Fibroblast of skin of left biceps (primary cell): ENCODE results near the gene PLCB4.

Source experiments
- DNase-seq, 2 experiments: peaks; one replicate each; pipeline ENCODE4 v3.0.0-alpha.2; 2013; ENCODE audit warnings: low read depth in 2 of 2

Gene PLCB4

DNA sequence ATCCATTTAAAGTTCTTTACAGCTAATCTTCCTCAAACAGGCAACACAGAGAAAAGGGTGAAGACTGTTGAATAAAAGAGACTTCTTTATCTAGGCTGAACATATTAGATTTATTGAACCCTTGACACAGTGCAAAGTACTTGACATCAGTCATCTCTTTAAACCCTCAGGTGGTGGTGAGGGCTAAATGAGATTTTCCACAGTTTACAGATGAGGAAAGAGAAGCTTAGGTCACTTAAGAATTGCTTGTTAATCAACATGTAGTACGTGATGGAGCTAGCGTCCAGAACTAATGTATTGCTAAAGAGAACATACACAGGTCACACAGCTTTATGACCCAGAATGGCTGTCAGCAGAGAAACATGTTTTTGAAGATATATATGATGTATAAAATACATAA, 252.1 kb downstream of the PLCB4 start:
- DNase-seq, result no peak

DNA sequence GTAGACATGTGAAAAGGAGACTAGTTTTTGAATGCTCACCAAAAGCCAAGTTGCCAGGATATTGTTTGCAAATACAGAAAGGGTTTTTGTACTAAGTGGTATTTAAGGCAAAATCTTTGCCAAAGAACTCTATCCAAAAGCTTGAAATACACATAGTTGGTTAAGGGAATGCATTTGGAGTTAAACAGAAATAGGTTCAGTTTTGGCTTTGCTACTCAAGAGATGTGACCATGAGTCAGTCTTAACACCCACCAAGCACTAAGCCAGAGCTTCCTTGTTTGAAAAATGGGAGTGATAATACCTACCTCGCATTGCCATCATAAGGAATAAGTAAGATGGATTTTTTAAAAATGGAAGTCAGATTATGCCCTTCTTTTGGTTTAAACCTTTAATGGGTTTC, 253.8 kb downstream of the PLCB4 start:
- DNase-seq, result no peak

DNA sequence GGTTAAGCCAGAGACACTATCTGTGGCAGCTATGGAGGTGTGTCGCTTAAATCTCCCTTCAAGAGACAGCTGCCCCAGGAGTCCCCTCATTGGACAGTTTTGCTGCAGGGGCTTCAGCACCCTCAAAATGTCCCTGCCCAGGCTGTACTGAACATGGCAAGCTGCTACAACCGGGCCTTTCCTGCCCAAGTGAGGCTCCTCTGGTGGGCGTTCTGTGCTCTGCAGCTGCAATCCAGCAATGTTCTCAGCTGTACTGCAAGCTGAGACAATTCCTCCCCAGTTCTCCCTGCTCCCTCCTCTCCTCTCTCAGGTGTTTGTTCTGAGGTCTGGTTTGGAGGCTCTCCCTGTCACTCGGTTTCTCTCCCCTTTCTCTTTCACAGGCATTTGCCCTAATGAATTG, 254.7 kb downstream of the PLCB4 start:
- DNase-seq, result no peak

DNA sequence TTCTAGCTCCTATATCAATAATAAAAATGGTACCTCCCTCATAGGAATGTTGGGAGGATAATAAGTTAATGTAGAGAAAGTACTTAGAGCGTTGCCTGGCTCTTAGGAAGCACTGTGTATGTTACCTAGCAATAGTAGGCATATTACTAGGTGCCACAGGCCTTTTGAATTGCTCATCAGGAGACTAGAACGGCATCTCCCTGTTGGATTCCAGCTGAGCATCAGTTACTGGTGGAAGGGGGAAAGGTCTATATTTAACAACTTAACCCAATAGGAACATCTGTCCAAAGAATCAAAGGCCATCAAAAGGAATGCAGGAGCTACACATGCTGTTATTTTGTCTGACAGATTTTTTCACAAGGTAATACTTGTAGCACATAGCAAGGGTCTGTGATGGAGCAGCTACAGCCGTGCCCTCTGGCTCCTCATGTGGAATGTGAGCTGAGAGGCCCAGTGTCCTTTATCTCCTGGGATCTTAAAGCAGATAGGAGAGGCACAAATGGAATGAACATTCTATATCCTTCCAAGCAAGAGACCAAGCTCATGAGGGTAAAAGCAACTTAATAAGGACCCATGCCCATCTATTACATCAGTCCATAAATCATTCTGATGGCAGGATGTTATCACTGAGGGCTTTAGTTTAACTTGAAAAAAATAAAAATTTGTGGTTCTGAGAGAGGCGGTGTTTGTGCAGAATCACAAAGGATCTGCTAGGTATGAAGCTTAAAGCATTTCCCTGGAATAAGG, 260.6 kb downstream of the PLCB4 start:
- no peak for DNase-seq

DNA sequence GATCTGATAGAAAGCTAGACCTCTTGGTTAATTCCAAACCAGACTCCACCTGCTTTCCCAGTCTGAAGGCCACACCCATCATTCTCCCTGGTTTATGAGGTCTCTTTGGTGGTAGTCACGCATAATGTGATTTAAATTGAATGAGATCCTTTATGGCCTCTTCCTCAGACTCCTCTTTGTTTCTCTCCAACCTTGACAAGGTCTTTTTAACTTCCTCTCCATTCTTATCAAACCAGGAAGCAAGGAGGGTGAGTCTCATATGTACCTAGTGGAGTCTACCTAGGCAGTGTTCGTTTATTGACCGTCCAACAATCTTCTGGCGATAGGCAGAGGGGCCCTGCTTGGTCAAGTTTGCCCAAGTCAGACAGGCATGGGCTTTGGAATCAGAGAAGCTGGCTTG, 261.3 kb downstream of the PLCB4 start:
- DNase-seq, result no peak

DNA sequence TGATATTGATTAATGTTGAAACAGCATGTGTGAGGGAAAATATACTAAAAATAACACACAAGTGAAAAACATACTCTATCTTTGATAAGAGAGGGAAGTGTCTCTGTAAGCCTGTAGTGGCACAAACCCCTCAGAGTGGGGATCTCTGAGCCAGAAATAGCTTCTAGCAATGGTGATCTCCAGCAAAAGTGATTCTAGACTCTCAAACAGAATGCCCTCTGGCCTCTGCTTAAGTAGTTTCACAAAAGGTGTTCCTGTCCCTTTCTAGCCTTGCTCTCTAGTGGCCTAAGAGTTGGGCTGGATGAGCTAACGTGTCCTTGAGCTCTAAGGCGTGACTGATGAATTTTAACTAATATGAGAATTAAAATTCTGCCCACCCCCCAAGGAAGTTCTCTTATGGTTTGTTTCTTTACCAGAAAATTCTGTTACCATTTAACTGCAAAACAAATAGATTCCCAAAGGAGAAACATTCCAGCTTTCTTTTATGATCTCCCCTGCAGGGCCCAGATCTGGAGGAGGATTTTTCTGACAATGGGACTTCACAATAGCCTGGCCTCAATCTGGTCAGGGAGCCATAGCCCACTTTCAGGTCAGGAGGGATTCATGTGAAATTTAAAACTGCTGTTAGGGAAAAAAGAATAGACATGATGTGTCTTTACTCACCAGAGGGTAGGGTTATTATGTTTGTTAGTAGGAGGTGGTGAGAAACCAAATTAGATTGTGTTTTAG, 263.0 kb downstream of the PLCB4 start:
- DNase-seq, result no peak

DNA sequence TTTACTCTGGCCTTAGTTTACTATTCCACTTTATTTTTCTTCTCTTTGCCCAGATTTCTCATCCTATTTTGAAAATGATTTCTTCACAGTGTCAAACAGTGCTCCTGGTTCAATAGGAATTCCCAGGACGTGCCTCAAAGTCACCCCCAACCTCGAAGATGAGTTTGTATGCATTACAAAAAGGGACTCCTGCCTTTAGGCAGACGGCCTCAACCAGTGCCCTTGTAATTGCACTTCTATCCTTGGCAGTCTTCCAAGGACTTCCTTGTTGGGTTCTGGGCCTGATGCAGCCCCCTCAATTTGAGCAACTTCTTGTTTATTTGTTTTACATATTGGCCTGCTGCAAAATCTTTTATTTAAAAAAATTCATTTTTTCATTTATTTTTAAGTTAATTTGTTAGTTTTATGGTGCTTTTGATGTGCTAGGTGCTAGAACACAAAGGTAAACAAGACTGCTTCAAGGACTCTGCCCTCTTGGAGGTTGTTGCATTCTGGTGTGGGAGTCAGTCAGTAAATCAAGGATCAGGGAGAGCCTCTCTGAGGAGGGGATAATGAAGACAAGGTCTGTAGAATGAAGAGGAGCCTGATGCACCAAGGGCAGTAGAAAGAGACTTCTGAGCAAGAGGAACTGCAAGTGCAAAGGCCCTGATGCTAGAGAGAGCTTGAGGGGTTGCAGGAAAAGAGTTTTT, 264.0 kb downstream of the PLCB4 start:
- DNase-seq, result no peak

GRCh38 chr20:9334866-9335265, 266.0 kb downstream of the PLCB4 start:
- DNase-seq, result no peak

DNA sequence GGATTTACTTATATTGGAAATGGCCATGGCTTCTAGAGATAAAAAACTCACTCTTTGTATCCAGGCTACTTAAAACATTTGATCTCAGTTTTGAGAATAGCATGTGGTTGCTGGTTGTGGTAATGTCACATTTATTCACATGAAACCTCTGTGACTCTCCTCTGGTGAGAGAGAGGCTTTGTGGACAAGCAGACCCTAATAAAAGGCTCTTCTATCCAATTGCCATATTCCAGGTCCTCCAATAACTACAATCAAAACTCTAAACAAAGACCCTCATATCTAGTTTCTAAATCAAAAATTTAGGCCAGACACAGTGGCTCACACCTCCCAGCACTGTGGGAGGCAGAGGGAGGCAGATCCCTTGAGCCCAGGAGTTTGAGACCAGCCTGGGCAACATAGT, 269.2 kb downstream of the PLCB4 start:
- no peak for DNase-seq

GRCh38 chr20:9339708-9340107, 270.8 kb downstream of the PLCB4 start:
- no peak for DNase-seq

DNA sequence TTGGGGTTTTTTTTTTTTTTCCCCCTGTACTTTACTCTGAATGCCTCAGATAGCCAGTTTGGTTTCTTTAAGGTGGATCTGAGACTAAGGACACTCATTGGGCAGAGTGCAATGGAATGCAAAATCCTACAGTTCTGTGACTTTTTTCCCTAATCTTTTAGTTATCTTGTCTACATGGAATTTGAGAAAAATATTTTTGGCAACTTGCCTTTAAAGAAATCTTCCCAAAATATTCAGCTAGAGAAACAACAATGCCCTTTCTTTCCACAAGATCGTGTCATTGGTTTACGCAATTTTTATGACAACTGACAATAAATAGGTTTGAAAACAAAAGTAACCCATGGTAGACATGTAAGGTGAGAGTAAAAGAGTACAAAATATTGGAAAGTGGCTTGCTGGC, 273.8 kb downstream of the PLCB4 start:
- DNase-seq, result no peak

DNA sequence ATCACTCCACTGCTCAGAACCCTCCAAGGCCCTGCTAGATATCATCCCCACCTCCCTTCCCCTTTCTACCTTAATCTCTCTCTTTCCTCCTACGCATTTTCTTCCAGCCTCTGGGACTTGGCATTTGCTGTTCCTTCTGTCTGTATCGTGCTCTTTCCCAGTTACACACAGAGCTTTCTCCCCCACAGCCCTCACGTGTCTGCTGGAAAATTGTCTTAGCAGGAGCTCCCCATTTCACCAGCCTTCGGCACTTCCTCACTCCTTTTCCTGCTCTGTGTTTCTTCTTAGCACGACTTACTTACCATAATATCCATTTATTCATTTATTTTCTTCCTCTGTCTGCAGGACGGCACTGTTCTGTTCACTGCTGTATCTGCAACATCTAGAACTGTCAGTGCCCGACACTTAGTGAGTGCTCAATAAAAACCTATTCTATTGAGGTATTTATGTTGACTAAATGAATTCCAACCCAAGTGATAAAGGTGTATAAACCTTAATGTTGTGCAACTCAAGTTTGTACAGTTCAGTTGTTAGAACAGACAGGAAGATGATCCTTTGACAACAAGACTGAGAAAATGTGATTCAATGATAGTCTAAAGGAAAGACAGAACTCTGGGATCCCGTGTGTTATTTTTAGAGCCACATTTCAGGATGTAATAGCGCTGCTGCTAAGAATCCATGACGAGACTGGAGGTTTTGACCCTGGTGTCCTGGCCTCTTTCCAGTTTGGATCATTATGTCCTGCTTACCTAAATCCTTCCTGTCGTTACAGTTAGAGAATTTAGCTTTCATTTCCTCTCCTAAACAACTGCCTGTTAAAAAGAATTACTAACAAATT, 275.4 kb downstream of the PLCB4 start:
- peak in 1 of 2 experiments; percentile 17 for DNase-seq

GRCh38 chr20:9348316-9348715, 279.4 kb downstream of the PLCB4 start:
- DNase-seq, result no peak

- no peak for DNase-seq
Measured at GRCh38 chr20:9348747-9349146, 279.9 kb downstream of the PLCB4 start.

DNA sequence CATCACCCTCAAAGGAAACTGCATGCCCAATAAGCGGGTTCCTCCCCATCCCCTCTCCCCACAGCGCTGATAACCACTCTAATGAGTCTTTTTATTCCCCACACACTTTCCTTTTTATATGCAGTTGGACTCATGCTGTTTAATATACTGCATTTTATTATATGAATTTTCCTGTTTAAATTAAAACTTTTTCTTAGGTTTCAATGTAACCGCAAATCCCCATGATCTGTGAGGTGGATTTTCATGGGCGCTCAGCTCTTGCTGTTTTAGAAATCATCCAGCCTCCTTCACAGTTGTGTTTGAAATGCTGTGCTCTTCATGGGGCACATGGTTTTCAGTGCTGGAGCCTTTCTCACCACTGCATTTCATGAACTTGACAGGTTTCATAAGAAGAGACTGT, 280.4 kb downstream of the PLCB4 start:
- DNase-seq, result no peak

DNA sequence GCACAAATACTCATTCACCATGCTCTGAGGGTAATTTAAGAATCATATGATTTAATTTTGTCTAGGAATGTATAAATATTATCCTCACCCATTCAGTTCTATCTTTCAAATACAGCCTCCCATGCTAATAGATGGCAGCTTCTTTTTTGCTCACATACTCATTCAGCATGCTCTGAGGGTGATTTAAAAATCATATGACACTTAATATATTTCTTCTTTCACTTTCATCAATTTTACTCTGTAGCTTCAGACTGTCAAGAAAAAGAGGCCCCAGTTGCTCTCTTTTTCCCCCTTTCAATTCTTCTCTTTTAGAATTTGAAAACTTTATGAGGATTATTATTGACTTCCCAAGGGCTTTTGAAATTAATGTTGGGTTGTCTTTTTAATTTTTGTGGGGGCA, 283.9 kb downstream of the PLCB4 start:
- DNase-seq, result no peak

GRCh38 chr20:9353180-9353915, 284.5 kb downstream of the PLCB4 start:
- DNase-seq, result no peak

DNA sequence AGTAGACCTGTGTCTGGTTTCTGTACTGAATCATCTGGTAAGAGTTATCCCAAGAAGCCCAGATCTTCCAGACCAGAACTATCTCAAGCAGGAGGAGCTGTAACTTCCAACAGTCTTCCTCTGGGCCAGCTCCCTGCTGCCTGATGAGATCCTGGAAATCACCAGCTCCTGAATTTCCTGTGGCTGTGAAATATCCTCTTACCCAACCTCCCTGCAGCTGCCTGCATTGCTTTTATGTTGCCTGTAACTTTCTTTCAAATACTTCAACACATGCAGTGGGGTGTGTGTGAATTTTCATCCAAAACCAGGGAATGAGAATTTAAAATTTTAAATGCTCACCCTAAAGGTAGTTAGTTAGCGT, 285.0 kb downstream of the PLCB4 start:
- peak; percentile 13 to 16 for DNase-seq

DNA sequence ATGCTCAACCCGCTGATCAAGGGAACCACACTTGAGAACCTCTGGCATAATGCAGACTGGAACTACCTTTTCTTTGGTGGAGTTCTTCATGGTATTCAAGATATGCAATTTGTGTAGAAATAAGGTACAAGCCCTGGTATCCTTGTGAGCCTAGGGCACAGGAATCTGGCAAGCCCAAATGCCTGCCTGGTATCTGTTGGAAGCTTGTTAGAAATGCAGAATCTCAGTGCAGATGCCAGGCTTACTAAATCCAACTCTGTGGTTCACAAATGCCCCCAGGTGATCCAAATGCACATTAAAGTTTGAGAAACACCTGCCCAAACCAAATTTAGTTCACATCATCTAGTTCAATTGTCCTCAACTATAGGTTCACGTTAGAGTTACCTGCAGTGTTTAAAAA, 285.7 kb downstream of the PLCB4 start:
- DNase-seq, result no peak

- DNase-seq, result no peak
Measured at GRCh38 chr20:9358001-9358400, 289.1 kb downstream of the PLCB4 start.

GRCh38 chr20:9359561-9360308, 290.8 kb downstream of the PLCB4 start:
- peak; percentile 50 to 54 for DNase-seq
